A673 (cell line): ENCODE results near the gene SGMS1.

ENCODE experiments used
- EZH2 ChIP-seq: fragments of 200-600 bp; sonication (generic); IDR thresholded peaks from 2 replicates; pipeline ENCODE4 v1.6.1; 2017; ENCODE audit warnings: borderline replicate concordance, low read depth, mild to moderate bottlenecking, mixed read lengths, antibody characterized with exemption, low read length; ENCODE audit not compliant: poor library complexity, severe bottlenecking
- TF ChIP-seq, protein P1 (sequence below): fragments of 300-800, 200-600 bp; sonication (generic); conservative IDR thresholded peaks from 2 replicates; pipeline ENCODE4 v1.5.1; 2017; ENCODE audit warnings: low read depth, mild to moderate bottlenecking, antibody characterized with exemption, low read length, moderate library complexity, mixed read lengths

DNA sequence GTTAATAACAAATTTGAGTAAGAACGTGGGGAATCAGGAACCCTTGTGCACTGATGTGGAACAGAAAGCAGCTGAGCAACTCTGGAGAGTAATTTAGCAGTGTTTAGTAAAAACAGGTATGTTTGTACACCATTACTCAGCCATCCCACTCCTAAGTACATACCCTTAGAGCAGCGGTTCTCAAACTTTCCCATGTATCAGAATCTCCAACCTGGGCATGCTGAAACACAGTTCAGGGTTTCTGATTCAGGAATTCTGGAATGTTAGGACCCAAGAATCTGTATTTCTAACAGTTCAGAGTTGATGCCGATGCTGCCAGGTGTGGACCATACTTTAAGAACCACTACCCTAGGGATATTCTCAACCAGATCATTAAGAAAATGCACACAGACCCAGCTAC is 5.1 kb downstream of the SGMS1 start:
- no peak for TF ChIP-seq EZH2
- TF ChIP-seq, protein P1, sequence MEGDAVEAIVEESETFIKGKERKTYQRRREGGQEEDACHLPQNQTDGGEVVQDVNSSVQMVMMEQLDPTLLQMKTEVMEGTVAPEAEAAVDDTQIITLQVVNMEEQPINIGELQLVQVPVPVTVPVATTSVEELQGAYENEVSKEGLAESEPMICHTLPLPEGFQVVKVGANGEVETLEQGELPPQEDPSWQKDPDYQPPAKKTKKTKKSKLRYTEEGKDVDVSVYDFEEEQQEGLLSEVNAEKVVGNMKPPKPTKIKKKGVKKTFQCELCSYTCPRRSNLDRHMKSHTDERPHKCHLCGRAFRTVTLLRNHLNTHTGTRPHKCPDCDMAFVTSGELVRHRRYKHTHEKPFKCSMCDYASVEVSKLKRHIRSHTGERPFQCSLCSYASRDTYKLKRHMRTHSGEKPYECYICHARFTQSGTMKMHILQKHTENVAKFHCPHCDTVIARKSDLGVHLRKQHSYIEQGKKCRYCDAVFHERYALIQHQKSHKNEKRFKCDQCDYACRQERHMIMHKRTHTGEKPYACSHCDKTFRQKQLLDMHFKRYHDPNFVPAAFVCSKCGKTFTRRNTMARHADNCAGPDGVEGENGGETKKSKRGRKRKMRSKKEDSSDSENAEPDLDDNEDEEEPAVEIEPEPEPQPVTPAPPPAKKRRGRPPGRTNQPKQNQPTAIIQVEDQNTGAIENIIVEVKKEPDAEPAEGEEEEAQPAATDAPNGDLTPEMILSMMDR = no peak
